Measurements from ENCODE around the gene YWHAB.

GRCh38 chr20:44851545-44851944 is 34.0 kb upstream of the YWHAB start:
- TF ChIP-seq YY1 (IDR thresholded peaks at IDR 0.05; ENCODE audit: insufficient read depth, insufficient read length) (no peak), SUZ12 (IDR thresholded peaks at IDR 0.05; ENCODE audit: extremely low read depth, insufficient read depth, insufficient read length) (no peak), ZNF274 (IDR thresholded peaks at IDR 0.05; ENCODE audit: low read depth, low read length) (no peak)
